ENCODE measurements around the gene SLC4A8. TPM values are rescaled to one million over a fixed set of nuclear protein-coding genes. Genes with fewer than 3 reads are reported as not detected.

SLC4A8 gene
- polyA plus RNA-seq, 2 of the 4 experiments (the other 2 are of a cell fraction) = 1.1 to 2.3 TPM

GRCh38 chr12:51472984-51473383, 48.4 kb downstream of the SLC4A8 start:
- DNase-seq (ENCODE audit: low read depth in 1 of 2, low spot score in 1 of 2) (no peak), ATAC-seq (no peak), FAIRE-seq (no peak)
- Histone ChIP-seq H3K4me1 (no peaks in the 10 kb centered on the region), H3K4me2 (no peak overlapping the region), H3K27ac (no peak overlapping the region), H3K4me3 (no peak overlapping the region), H3K9me3 (no peaks in the 10 kb centered on the region)
- ChIA-PET POLR2A (no interaction called here), CTCF (interaction anchor here (1.1 kb wide), 1 partner anchor 368 kb away, joined by 3 read pairs; no protein-coding TSS in a partner anchor)
- WGBS (ENCODE audit: missing lambda C conversion rate) = 72% methylated on average over 2 of the region's 2 CpGs
- TF ChIP-seq ZNF302 (CRISPR knock-in tag; IDR thresholded peaks at IDR 0.05) (no peak), POLR2AphosphoS2 (conservative IDR thresholded peaks at IDR 0.05; ENCODE audit: low read length) (no peak), HOXA7 (CRISPR knock-in tag; IDR thresholded peaks at IDR 0.05) (no peak), HOXB13 (CRISPR knock-in tag; IDR thresholded peaks at IDR 0.05; ENCODE audit: low read depth) (no peak), BHLHE40 (IDR thresholded peaks at IDR 0.05; ENCODE audit: low read depth, low read length) (no peak), JUNB (IDR thresholded peaks at IDR 0.05) (no peak), EHF (CRISPR knock-in tag; IDR thresholded peaks at IDR 0.05) (no peak)

GRCh38 chr12:51473947-51474346, 49.3 kb downstream of the SLC4A8 start:
- no peak overlapping the region for H3K4me2 ChIP-seq
- H3K4me3 ChIP-seq = no peak overlapping the region
- ChIA-PET CTCF (interaction anchor here (0.9 to 1.3 kb wide), 3 partner anchors 53 to 401 kb away, joined by 3 read pairs; no protein-coding TSS in a partner anchor), POLR2A (no interaction called here)
- FAIRE-seq = no peak
- no peak overlapping the region for H3K27ac ChIP-seq
- no peaks in the 10 kb centered on the region for H3K4me1 ChIP-seq
- 53% methylated on average over 2 of the region's 2 CpGs for WGBS (ENCODE audit: missing lambda C conversion rate)
- no peak for ATAC-seq
- no peaks in the 10 kb centered on the region for H3K9me3 ChIP-seq
- no peak for TF ChIP-seq HMGXB4 (CRISPR knock-in tag; IDR thresholded peaks at IDR 0.05; ENCODE audit: borderline replicate concordance)
- TF ChIP-seq FOSB (CRISPR knock-in tag; IDR thresholded peaks at IDR 0.05) = no peak
- TF ChIP-seq NPAS2 (CRISPR knock-in tag; IDR thresholded peaks at IDR 0.05; ENCODE audit: borderline replicate concordance) = no peak
- no peak for TF ChIP-seq CHD2 (IDR thresholded peaks at IDR 0.05; ENCODE audit: low read length, partially characterized antibody)
- no peak for TF ChIP-seq PBX3 (IDR thresholded peaks at IDR 0.05)
- TF ChIP-seq TFCP2L1 (CRISPR knock-in tag; IDR thresholded peaks at IDR 0.05) = no peak
- DNase-seq (ENCODE audit: low read depth in 1 of 2, low spot score in 1 of 2) = no peak

GRCh38 chr12:51475543-51475942, 50.9 kb downstream of the SLC4A8 start:
- Histone ChIP-seq H3K4me2 (no peak overlapping the region), H3K9me3 (no peaks in the 10 kb centered on the region), H3K27ac (no peak overlapping the region), H3K4me3 (no peak overlapping the region), H3K4me1 (no peaks in the 10 kb centered on the region)
- TF ChIP-seq JUN (IDR thresholded peaks at IDR 0.05) (no peak), PHF8 (IDR thresholded peaks at IDR 0.05; ENCODE audit: borderline replicate concordance, low read depth) (no peak), CHD4 (IDR thresholded peaks at IDR 0.05; ENCODE audit: borderline replicate concordance) (no peak), HOXB13 (CRISPR knock-in tag; IDR thresholded peaks at IDR 0.05; ENCODE audit: low read depth) (no peak), FOSB (CRISPR knock-in tag; IDR thresholded peaks at IDR 0.05) (no peak), SREBF2 (IDR thresholded peaks at IDR 0.05) (no peak)
- DNase-seq (ENCODE audit: low read depth in 1 of 2, low spot score in 1 of 2) (no peak), ATAC-seq (no peak), FAIRE-seq (no peak)
- WGBS (ENCODE audit: missing lambda C conversion rate) = 74% methylated on average over 1 of the region's 1 CpG
- ChIA-PET POLR2A (no interaction called here), CTCF (no interaction called here)

- FAIRE-seq = no peak
- DNase-seq (ENCODE audit: low read depth in 1 of 2, low spot score in 1 of 2) = no peak
- CTCF ChIA-PET = interaction anchor here (0.6 to 1.3 kb wide), 3 partner anchors 9 to 60 kb away, joined by 3 to 4 read pairs (median 4); no protein-coding TSS in a partner anchor
- Histone ChIP-seq H3K4me1 (no peaks in the 10 kb centered on the region), H3K4me3 (no peak overlapping the region), H3K4me2 (no peak overlapping the region), H3K27ac (no peak overlapping the region), H3K9me3 (no peaks in the 10 kb centered on the region)
- ATAC-seq = no peak
- POLR2A ChIA-PET = no interaction called here
- TF ChIP-seq RAD21 (conservative IDR thresholded peaks at IDR 0.05 in 1 of 2, IDR thresholded peaks at IDR 0.05 in 1 of 2) (no peak), HEYL (CRISPR knock-in tag; IDR thresholded peaks at IDR 0.05) (no peak), HOXB5 (CRISPR knock-in tag; IDR thresholded peaks at IDR 0.05) (no peak), TP53 (CRISPR knock-in tag; IDR thresholded peaks at IDR 0.05) (no peak), CTCF (IDR thresholded peaks at IDR 0.05) (no peak), ZSCAN20 (CRISPR knock-in tag; IDR thresholded peaks at IDR 0.05) (no peak), SREBF2 (IDR thresholded peaks at IDR 0.05) (no peak), ZFP36 (IDR thresholded peaks at IDR 0.05; ENCODE audit: borderline replicate concordance, partially characterized antibody) (no peak)
- WGBS (ENCODE audit: missing lambda C conversion rate) = 45% methylated on average over 3 of the region's 3 CpGs
Observed at GRCh38 chr12:51480978-51481377, 56.3 kb downstream of the SLC4A8 start.
